HepG2 (cell line): ENCODE data around the gene RAB6A. TPM values are rescaled to one million over a fixed set of nuclear protein-coding genes. Genes with fewer than 3 reads are reported as not detected.
A peak's percentile ranks its signal among the peaks of the same experiment; 100 is the strongest.

Experiments
- AKAP8 ChIP-seq: sonication (generic); formaldehyde crosslinking; IDR thresholded peaks from 2 replicates; pipeline ENCODE4 v1.5.1; 2020; ENCODE audit warnings: mild to moderate bottlenecking, missing genetic modification reagents
- CBX1 ChIP-seq: IDR thresholded peaks from one replicate; pipeline ENCODE4 v1.6.1; 2016; ENCODE audit warnings: antibody characterized with exemption, low read depth
- HHEX ChIP-seq: IDR thresholded peaks from 2 replicates; pipeline ENCODE4 v1.6.1; 2016; ENCODE audit warnings: control low read depth
- HNRNPH1 ChIP-seq: fragments of 200-400 bp; formaldehyde crosslinking; optimal IDR thresholded peaks from 2 replicates; pipeline ENCODE3; 2017; ENCODE audit warnings: mild to moderate bottlenecking, low read depth, low read length
- IKZF4 ChIP-seq: sonication (generic); formaldehyde crosslinking; IDR thresholded peaks from 2 replicates; pipeline ENCODE4 v1.5.1; 2020; ENCODE audit warnings: borderline replicate concordance, mild to moderate bottlenecking, low read depth, missing genetic modification reagents; ENCODE audit errors: not compliant biosample characterization
- ISX ChIP-seq: sonication (generic); formaldehyde crosslinking; conservative IDR thresholded peaks from 2 replicates; pipeline ENCODE4 v1.5.0; 2020; ENCODE audit warnings: missing genetic modification reagents
- NFAT5 ChIP-seq: sonication (generic); formaldehyde crosslinking; IDR thresholded peaks from 2 replicates; pipeline ENCODE4 v1.4.0; 2020; ENCODE audit warnings: missing genetic modification reagents
- PAX8 ChIP-seq: sonication (generic); formaldehyde crosslinking; IDR thresholded peaks from 2 replicates; pipeline ENCODE4 v1.8.0; 2022; ENCODE audit warnings: mild to moderate bottlenecking, missing genetic modification reagents, borderline replicate concordance
- POLR2AphosphoS2 ChIP-seq: IDR thresholded peaks from 2 replicates; pipeline ENCODE4 v1.6.1; 2011; ENCODE audit warnings: low read depth, low read length, improper control_type of control experiment
- PPARG ChIP-seq: conservative IDR thresholded peaks from 2 replicates; pipeline ENCODE4 v1.6.1; 2016; ENCODE audit warnings: missing biosample characterization, missing genetic modification reagents
- SMYD3 ChIP-seq: sonication (generic); formaldehyde crosslinking; IDR thresholded peaks from 2 replicates; pipeline ENCODE4 v1.8.1; 2023; ENCODE audit warnings: mild to moderate bottlenecking, missing genetic modification reagents
- ZFP36L1 ChIP-seq: sonication (generic); formaldehyde crosslinking; IDR thresholded peaks from 2 replicates; pipeline ENCODE4 v1.8.0; 2022; ENCODE audit warnings: mild to moderate bottlenecking, missing genetic modification reagents, moderate library complexity
- ZHX2 ChIP-seq, 2 experiments: sonication (generic) in 1 of 2; formaldehyde crosslinking in 1 of 2; IDR thresholded peaks; 2 replicates each; pipeline versions ENCODE4 v1.6.1 to v1.9.0; 2014 to 2022; ENCODE audit warnings: antibody characterized with exemption in 1 of 2, borderline replicate concordance in 1 of 2, inconsistent platforms in 1 of 2, low read depth in 1 of 2, missing genetic modification reagents in 1 of 2
- ZNF256 ChIP-seq: sonication (generic); formaldehyde crosslinking; conservative IDR thresholded peaks from 2 replicates; pipeline ENCODE4 v1.4.0; 2020; ENCODE audit warnings: missing genetic modification reagents
- ZNF468 ChIP-seq: sonication (generic); formaldehyde crosslinking; IDR thresholded peaks from 2 replicates; pipeline ENCODE4 v1.8.0; 2022; ENCODE audit warnings: mild to moderate bottlenecking, moderate library complexity, missing genetic modification reagents
- ZNF598 ChIP-seq: sonication (generic); formaldehyde crosslinking; IDR thresholded peaks from 2 replicates; pipeline ENCODE4 v1.5.1; 2020; ENCODE audit warnings: mild to moderate bottlenecking, missing genetic modification reagents, borderline replicate concordance
- polyA plus RNA-seq, 8 experiments: library from polyadenylated mRNA; depleted of rRNA in 3 of 8; stranded (reverse) in 7 of 8; unstranded in 1 of 8; fragments of >200 nt; fragmentation: Illumina TruSeq in 4 of 8; extraction: Trizol in 4 of 8; gene quantifications; 2 replicates each; pipeline versions ENCODE4 v1.2.1 to v1.2.3, GENCODE V29; 2011 to 2016; ENCODE audit warnings: low read depth in 4 of 8, missing spikeins in 1 of 8, mixed read lengths in 1 of 8; ENCODE audit not compliant: insufficient read depth in 1 of 8
- total RNA-seq, 5 experiments: library from RNA; depleted of rRNA; stranded (reverse); fragments of >200 nt; fragmentation: Illumina TruSeq; extraction: Trizol; gene quantifications; 2 replicates each; pipeline ENCODE4 v1.2.3, GENCODE V29; 2016; ENCODE audit warnings: low read depth in 1 of 5

The RAB6A gene
- total and polyA plus RNA-seq, 2 of the 13 experiments (the other 11 are each of a cell fraction or from before 2014, with no cell fraction given): 74.3 to 121 TPM

GRCh38 chr11:73779084-73779902, 18.4 kb upstream of the RAB6A start (continued):
- TF ChIP-seq HNRNPH1 (no peak), NFAT5 (CRISPR knock-in tag) (no peak), SMYD3 (CRISPR knock-in tag) (0 out of 2 replicates have a peak, but pooled peaks have one; percentile 33), IKZF4 (CRISPR knock-in tag) (peak; percentile 46), ISX (no peak), POLR2AphosphoS2 (no peak), ZNF468 (CRISPR knock-in tag) (no peak), ZHX2 (IDR thresholded peaks at IDR 0.05; ENCODE audit: low read depth) (peak; percentile 94), ZHX2 (CRISPR knock-in tag; IDR thresholded peaks at IDR 0.05; ENCODE audit: borderline replicate concordance) (no peak), ZFP36L1 (peak; percentile 35; the same call in 1 of the 2 replicates), HHEX (CRISPR knock-in tag) (no peak), ZNF598 (0 out of 2 replicates have a peak, but pooled peaks have one; percentile 28), PPARG (CRISPR knock-in tag) (peak; percentile 37; the same call in 1 of the 2 replicates), AKAP8 (no peak), PAX8 (CRISPR knock-in tag) (no peak), ZNF256 (CRISPR knock-in tag) (no peak), CBX1 (no peak)
